Measurements from ENCODE around the gene TUBB4B.

The TUBB4B gene

DNA sequence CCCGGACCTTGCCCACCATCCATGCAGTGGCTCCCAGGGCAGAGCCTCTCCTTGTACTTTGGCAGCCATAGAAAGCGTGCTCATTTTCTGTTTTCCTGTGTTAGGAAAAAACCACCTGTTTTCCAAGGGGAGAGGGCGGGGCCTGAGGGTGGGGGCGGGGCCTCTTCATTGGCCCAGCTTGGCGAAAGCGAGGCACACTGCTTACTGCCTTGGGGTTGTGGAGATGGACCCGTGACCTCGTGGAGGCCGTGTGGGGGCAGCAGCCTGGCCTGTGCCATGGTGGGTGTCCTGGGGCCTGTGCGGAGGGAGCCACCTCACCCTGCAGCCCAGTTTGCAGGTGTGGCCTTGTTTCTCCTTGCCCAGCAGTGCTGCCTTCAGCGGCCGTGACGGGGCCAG, 32.0 kb downstream of the TUBB4B start:
- no peak for DNase-seq

DNA sequence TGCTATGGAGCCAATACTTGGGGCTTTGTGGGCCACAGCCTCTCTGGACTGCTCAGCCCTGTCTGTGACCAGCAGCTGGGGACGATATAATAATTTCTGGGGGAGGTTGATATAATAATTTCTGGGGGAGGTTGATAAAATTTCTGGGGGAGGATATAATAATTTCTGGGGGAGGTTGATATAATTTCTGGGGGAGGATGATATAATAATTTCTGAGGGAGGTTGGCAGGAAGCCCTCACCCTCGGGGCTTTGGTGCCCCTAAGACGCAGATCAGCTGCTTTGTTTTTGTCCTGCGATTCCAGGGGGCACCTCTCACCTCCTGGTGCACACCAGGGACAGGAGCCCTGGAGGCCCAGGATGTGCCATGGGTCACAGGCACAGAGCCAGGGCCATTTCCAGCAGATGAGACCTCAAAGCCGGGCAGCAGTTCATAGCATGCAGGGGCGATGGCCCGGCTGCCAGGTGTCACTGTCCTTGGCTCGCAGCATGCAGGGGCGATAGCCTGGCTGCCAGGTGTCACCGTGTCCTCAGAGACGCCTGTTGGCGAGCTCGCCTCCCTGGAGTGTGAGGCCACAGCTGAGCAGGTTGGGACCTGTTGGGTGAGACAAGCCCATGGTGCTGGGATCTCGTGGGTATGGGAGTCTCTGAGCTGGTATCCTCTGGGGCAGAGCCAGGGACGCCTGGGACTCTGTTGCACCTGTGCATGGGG, 32.7 kb downstream of the TUBB4B start:
- peak; percentile 61 for DNase-seq

DNA sequence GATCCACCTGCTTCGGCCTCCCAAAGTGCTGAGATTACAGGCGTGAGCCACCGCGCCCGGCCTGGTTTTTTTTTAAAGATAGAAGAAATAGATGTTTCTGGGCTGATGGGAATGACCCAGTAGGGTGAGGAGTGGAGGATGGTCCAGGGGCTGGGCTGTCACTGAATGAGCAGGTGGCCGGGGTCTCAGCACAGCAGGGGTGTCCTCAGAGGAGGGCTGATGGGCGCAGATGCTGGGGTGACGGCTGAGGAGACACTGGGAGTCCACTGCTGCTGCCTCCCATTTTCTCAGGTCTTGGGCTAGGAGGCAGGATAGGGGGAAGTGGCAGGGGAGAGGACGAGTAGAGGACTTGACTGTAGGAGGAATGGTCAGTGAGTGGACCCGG, 34.1 kb downstream of the TUBB4B start:
- DNase-seq, result no peak

DNA sequence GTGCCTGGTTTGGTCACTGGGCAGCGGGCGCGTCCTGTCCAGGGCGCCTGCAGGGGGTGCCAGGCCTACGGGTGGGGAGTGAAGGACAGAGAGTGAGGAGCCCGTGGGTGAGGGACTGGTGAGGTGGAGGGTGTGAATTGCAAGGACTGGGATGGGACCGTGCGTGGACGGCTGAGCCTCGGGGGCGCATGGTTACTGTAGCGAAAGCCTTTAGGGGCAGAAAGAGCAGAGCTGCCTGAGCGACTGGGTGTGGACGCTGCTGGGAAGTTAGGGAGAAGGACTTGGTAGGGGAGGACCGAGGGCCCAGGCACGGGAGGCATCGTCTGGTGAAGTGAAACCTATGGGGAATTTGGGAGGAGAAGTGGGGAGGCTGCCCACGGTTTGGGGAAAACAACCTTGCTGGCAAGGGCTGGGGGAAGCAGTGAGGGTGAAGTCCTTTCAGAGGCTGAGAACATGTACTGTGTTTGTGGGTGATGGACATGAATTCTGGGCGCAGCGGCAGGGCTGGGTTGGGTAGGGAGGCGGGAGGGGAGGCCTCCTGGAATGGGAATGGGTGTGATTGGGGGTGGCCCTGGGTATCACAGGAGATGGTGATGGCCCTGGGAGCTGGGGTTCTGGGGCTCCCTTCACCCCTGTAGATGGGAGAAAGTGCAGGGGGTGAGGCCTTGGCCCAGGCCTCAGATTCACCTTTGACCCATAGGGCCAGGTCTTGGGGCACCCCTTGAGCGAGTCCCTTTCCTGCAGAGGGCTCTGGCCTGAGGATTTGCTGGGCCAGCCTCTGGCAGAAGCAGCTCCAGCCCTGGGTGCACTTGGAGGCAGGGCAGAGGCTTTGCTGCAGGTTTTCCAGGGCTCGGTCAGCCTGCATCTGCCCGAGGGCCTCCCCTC, 34.7 kb downstream of the TUBB4B start:
- no peak for DNase-seq

DNA sequence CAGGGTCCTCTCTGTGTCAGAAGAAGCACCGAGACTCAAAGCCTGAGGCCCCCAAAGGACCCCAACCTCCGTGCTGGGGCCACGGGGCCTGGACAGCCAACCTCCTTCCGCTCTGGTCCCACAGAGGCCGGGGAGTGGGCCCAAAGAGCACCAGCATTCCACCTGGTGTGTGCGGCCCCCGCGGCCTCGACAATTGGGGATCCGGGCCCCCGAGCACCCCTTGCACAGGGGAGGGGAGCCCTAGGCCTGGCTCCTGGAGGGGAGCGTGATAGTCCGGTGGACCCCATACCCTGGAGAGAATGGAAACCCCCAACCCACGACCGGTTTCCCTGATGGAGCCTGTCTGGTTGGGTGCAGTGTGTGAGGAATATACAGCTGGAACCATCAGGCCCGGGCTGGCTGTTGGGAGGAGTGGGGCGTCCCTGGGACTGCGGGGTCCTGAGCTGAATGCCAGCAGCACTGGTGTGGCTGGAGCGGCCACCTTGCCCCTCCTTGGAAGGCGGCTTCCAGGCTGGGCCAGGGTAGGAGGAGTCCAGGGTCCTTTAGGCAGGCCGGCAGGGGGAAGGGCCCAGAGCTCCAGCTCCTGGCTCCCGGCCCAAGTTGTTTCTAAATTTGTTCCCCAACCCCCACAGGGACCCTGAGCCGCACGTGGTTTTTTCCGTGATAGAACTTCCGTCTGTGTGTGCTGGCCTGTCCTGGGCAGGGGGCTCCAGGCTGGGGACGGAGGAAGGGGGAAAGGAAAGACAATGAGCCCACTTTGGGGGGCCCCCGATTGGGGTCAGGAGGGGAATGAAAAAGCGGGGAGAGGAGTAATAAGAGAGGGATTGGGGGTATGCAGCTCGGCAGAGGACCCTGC, 35.6 kb downstream of the TUBB4B start:
- DNase-seq, result no peak

DNA sequence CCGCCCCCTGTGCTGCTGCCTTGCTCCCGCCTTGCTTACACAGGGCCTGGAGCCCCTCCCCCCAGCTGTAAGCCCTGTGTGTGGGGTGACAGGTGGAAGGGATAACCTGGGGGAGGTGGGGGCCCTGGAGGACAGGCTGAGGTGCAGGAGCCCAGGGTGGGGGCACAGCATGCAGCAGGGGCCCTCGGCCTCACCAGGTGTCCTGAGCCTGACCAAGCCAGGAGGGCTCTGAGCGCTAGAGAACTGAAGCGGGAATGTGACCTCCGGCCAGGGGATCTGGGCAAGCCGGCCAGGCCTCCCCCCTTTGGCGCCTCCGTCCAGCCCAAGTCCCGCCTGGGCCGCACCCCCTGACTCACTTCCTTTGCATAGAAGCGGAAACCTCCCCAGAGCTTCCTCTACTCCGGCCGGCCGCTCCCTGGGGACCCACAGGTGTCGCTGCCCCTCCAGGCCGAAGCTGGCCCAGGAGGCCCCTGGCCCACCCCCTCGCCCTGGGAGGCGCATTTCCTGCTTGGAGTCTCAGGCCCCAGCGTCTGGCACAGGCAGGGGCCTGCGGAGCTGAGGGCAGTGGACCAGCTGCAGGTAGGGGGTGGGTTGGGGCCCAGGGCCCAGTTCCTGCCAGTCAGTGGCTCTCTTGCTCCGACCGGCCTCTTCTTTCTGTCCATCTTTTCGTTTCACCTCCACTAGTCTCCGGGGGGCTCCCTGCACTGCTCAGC, 36.4 kb downstream of the TUBB4B start, which contains the start of gene TOR4A:
Gene TOR4A (plus strand): TSS at position 398 of the 713 bp plus-strand sequence. CDS start 964 bp downstream, outside the sequence.
- DNase-seq, result no peak

DNA sequence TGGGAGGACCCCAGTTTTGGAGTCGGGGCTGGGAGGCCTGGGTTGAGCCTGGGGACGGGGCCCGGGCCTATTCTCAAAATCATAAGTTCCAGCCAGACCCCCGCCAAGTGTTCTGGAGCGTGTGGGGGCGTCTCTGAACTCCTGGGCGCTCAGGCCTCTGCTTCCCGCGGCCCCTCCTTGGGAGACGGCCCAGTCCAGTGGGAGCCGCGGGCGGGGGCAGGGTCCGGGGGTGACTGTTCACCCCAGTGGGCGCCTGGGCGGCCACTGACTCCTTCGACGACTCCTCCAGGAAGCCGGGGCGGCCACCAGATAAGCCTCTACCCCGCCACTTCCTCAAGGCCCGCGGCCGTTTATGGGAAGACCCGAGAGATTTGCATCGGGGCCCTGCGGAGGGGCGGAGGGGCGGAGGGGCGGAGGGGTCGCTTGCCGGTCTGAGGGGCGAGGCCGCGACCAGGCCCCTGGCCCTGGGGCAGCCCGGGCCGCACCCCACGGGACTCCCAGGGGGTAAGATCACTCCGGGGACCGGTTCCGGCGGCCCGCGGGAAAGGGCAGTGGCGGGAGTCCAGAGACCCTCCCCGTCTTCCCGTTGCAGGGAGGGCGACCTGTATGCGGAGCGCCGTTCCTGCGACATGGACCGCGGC, 37.1 kb downstream of the TUBB4B start:
- no peak for DNase-seq

DNA sequence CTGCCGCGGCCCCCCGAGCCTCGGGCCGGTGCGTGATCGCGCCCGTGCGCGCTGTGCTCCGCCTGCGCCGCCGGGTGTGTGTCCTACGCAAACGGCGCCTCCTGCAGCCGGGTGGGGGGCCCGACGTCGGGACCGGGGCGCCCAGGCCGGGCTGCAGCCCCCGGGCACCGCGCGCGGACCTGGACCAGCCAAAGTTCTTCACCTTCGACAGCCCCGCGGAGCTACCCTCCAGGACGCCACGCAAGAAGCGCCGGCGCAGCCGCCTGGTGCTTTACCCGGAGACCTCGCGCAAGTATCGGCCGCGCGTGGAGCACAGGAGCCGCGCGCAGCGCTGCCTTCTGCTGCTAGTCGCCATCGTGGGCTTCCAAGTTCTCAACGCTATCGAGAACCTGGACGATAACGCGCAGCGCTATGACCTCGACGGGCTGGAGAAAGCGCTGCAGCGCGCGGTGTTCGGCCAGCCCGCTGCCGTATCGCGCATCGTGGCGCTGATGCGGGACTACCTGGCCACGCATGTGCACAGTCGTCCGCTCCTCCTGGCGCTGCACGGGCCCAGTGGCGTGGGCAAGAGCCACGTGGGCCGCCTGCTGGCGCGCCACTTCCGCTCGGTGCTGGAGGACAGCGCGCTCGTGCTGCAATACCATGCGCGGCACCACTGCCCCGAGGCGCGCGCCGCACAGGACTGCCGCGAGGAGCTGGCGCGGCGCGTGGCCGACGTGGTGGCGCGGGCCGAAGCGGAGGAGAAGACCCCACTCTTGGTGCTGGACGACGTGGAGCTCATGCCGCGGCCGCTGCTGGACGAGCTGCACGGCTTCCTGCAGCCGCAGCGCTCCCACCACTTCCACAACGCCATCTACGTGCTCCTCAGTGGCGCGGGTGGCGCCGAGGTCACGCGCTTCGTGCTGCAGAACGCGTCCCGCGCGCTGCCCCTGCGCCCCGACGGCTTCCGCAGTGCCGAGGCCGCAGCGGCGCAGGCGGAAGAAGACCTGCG, 37.9 kb downstream of the TUBB4B start:
- DNase-seq, result no peak

DNA sequence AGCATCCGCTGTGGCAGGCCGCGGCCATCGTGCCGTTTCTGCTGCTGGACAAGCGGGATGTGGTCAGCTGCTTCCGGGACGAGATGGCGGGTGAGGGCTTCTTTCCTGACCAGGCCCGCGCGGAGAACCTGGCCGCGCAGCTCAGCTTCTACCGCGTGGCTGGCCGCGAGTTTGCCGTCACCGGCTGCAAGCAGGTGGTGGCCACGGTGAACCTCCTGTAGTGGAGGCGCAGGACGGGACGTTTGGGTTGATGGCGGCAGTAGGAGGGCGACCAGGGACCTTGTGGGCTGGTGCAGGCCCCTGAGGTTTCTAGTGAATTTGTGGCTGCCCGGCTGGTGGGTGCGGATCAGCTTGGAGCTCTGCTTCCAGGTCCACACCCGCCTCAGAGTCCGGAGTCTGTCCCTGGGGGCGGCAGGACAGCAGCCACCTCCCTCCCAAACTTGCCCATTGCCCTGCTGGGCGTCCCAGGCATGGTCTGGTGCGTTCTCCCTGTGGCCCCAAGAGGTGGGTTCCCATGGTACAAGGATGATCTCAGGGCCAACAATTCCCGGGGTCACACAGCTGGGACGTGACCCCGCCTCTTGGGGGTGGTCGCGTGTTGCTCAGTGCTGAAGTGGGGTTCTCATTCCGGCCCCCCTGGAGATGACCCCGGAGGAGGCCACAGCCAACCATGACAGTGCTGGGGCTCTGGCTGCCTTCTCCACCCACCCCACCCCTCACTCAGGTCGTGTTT, 38.8 kb downstream of the TUBB4B start:
- DNase-seq, result no peak

DNA sequence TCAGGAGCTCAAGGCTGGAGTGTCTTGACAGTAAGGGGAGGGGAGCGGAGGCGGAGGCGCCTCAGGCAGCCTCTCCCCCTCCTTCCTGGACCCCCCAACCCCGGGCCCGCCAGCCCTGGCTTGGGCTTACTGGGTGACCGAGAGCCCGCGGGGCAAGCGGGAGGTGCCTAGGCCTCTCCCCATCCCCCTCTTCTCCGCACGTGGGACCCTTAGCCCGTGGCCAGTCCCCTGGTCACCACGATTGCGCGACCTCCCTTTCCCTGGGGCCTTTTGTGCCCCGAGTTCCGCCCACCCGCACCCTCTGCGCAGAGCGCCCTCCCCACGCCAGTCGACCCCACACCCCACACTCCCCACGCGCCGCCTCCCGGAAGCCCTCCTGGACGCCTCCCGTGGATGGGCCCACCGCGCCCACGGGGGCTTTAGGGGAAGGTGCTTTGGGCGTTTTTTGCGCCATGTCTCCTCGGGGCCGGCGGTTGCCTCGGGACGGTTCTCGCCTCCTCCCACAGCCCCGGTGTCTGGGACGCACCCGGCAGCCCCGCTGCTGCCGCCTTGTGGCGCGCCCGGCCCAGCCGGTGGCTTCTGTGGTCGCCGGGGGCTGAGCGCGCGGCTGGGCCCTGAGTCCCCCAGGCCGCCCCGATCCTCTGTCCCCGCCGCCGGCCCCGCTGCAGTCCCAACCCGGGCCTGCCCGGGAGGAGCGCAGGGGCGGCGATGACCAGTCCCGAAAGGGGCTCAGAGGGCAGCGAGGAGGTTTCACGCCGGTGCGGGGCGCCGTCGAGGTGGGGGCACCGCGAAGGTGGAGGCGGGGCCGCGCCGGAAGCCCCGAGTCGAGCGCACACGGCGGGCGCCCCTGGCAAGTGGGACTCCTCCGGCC, 39.6 kb downstream of the TUBB4B start:
- no peak for DNase-seq

DNA sequence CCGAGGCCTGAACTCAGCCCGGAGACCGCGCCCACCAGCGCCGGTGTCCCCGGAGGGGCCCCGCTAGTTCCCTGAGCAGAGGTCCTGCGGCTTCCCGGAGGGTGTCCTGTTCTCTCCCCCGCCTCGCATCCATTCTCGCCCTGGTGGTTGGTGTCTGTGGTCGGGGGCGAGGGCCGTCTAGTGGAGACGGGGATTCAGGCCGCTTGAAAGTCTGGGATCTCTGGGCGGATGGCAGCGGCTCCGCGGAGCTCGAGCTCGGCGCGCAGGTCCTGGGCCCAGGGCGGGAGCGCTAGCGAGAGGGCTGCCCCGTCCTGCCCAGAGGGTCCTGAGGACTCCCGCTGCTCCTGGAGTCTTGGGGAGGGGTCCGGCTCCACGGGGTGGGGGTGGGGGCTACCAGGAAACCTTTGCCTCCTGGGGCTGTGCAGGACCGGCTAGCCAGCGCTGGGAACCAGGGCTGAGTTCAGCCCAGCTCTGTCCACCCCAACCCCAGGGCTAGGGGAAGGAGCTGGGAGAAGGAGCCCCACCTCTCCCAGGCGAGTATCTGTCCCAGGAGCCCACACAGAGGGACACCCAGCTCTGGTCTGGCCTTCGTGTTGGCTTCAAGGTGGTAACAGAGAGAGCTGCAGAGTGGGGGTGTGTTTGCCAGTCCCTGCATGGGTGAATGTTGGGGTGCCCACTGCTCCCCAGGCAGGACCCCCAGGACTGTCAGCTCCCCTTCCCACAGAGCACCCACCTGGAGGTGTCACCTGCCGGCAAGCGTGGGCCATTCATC, 40.4 kb downstream of the TUBB4B start:
- DNase-seq, result no peak

DNA sequence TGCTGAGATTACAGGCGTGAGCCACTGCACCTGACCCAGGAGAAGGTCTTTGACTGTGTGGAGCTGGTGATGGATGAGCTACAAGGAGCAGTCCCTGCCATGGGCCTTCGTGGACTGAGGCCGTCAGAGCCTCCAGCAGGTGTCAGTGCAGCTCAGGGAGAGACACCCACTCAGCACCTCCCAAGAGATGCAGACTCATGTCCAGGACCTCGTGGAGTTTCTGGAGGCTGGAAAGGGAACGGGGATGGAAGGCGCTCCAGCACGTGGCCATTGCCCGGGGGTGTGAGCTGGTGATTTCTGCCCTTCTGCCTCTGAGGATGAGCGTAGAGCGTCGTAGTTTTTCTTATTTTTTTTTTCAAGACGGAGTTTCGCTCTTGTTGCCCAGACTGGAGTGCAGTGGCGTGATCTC, 45.9 kb downstream of the TUBB4B start:
- no peak for DNase-seq

DNA sequence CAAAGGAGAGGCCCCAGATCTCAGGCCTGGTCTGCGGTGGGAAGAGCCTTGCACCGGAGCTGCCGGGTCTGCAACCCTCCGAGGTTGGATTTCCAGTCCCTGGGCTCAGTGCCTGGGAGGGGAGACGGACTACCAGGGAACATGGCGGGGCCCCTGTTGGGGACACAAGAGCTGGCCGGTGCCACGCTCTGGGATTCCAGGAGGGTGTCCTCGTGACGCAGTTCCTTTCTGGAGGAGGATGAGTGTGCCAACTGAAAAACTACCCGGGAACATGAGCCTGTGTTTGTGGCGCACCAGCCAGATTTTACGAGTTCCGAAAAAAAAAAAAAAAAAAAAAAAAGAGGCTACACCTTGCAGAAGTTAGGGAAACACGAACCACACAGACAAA, 52.0 kb downstream of the TUBB4B start:
- no peak for DNase-seq

Measured in DMS79 treated with DMSO at 0.1 percent for 48 hours (cell line).